A172 (cell line): ENCODE results near the gene KCNQ1. TPM values are rescaled to one million over a fixed set of nuclear protein-coding genes. Genes with fewer than 3 reads are reported as not detected.

Experiments
- DNase-seq: peaks from one replicate; pipeline ENCODE4 v3.0.0-alpha.2; 2015; ENCODE audit warnings: low spot score
- total RNA-seq: library from RNA; depleted of rRNA; stranded (reverse); fragments of >200 nt; shearing (Covaris generic); gene quantifications from 2 replicates; pipeline ENCODE4 v1.2.3, GENCODE V29; 2014

Gene KCNQ1
- total RNA-seq, 1 experiment from 2014 or later, result 3.5 TPM

- no peak for DNase-seq
These were observed 217.2 kb downstream of the KCNQ1 start for GRCh38 chr11:2662024-2662312.

- no peak for DNase-seq
These were observed 217.9 kb downstream of the KCNQ1 start for GRCh38 chr11:2662430-2663299.

GRCh38 chr11:2663506-2663905 is 218.7 kb downstream of the KCNQ1 start:
- no peak for DNase-seq

- no peak for DNase-seq
These were observed 219.1 kb downstream of the KCNQ1 start for GRCh38 chr11:2663915-2664314.

GRCh38 chr11:2664376-2664775 is 219.6 kb downstream of the KCNQ1 start:
- DNase-seq, result no peak

- no peak for DNase-seq
These were observed 220.2 kb downstream of the KCNQ1 start for GRCh38 chr11:2664791-2665525.

- DNase-seq, result no peak
These were observed 221.0 kb downstream of the KCNQ1 start for GRCh38 chr11:2665526-2666400.

- no peak for DNase-seq
These were observed 221.6 kb downstream of the KCNQ1 start for GRCh38 chr11:2666401-2666741.

- no peak for DNase-seq
These were observed 222.2 kb downstream of the KCNQ1 start for GRCh38 chr11:2666828-2667570.

GRCh38 chr11:2667940-2668339 is 223.1 kb downstream of the KCNQ1 start:
- DNase-seq, result no peak

- DNase-seq, result no peak
These were observed 224.1 kb downstream of the KCNQ1 start for GRCh38 chr11:2668876-2669275.

- DNase-seq, result no peak
These were observed 225.0 kb downstream of the KCNQ1 start for GRCh38 chr11:2669634-2670469.

GRCh38 chr11:2670541-2671100 is 225.8 kb downstream of the KCNQ1 start:
- DNase-seq, result no peak

GRCh38 chr11:2671748-2672147 is 226.9 kb downstream of the KCNQ1 start:
- no peak for DNase-seq

- DNase-seq, result no peak
These were observed 227.9 kb downstream of the KCNQ1 start for GRCh38 chr11:2672553-2673249.

- DNase-seq, result no peak
These were observed 228.4 kb downstream of the KCNQ1 start for GRCh38 chr11:2673250-2673610.

GRCh38 chr11:2673871-2674471 is 229.2 kb downstream of the KCNQ1 start:
- DNase-seq, result no peak

GRCh38 chr11:2674658-2675131 is 229.9 kb downstream of the KCNQ1 start:
- no peak for DNase-seq

GRCh38 chr11:2675540-2675939 is 230.7 kb downstream of the KCNQ1 start:
- DNase-seq, result no peak
